ENCODE results near the gene TMEM69. TPM values are rescaled to one million over a fixed set of nuclear protein-coding genes. Genes with fewer than 3 reads are reported as not detected.
"Not testable (repeated sequence)": the region's sequence is repeated elsewhere in the genome, so short reads cannot be mapped to it uniquely, and the experiment has no call there.

TMEM69 gene
- 18.3 TPM for total RNA-seq

GRCh38 chr1:45687754-45688740 is at the start of gene TMEM69:
TSS of gene TMEM69 (plus strand) at chr1:45688181. CDS start at chr1:45691069, 2,888 bp downstream.
- peak; percentile 85 for DNase-seq (ENCODE audit: low spot score)

GRCh38 chr1:45640293-45640692 is 47.7 kb upstream of the TMEM69 start:
- DNase-seq (ENCODE audit: low spot score), result no peak

- DNase-seq (ENCODE audit: low spot score), result no peak
These were observed 44.7 kb upstream of the TMEM69 start for GRCh38 chr1:45643321-45643720.

GRCh38 chr1:45643978-45644377 is 44.0 kb upstream of the TMEM69 start:
- no peak for DNase-seq (ENCODE audit: low spot score)

GRCh38 chr1:45644661-45645060 is 43.3 kb upstream of the TMEM69 start:
- DNase-seq (ENCODE audit: low spot score), result no peak

GRCh38 chr1:45647248-45648021 is 40.5 kb upstream of the TMEM69 start:
- DNase-seq (ENCODE audit: low spot score), result peak; percentile 38

- DNase-seq (ENCODE audit: low spot score), result no peak
These were observed 33.3 kb upstream of the TMEM69 start for GRCh38 chr1:45654540-45655280.

- no peak for DNase-seq (ENCODE audit: low spot score)
These were observed 31.3 kb upstream of the TMEM69 start for GRCh38 chr1:45656573-45657226.

GRCh38 chr1:45658171-45658570 is 29.8 kb upstream of the TMEM69 start:
- DNase-seq (ENCODE audit: low spot score), result no peak

- no peak for DNase-seq (ENCODE audit: low spot score)
These were observed 28.8 kb upstream of the TMEM69 start for GRCh38 chr1:45659222-45659621.

GRCh38 chr1:45660336-45660735 is 27.6 kb upstream of the TMEM69 start:
- no peak for DNase-seq (ENCODE audit: low spot score)

- no peak for DNase-seq (ENCODE audit: low spot score)
These were observed 21.1 kb upstream of the TMEM69 start for GRCh38 chr1:45666836-45667235.

- DNase-seq (ENCODE audit: low spot score), result no peak
These were observed 20.5 kb upstream of the TMEM69 start for GRCh38 chr1:45667321-45668111.

- no peak for DNase-seq (ENCODE audit: low spot score)
These were observed 19.5 kb upstream of the TMEM69 start for GRCh38 chr1:45668526-45668925.

GRCh38 chr1:45669379-45669778 is 18.6 kb upstream of the TMEM69 start:
- no peak for DNase-seq (ENCODE audit: low spot score)

- DNase-seq (ENCODE audit: low spot score), result no peak
These were observed 17.9 kb upstream of the TMEM69 start for GRCh38 chr1:45669859-45670655.

- no peak for DNase-seq (ENCODE audit: low spot score)
These were observed 14.0 kb upstream of the TMEM69 start for GRCh38 chr1:45673956-45674355.

- no peak for DNase-seq (ENCODE audit: low spot score)
These were observed 13.5 kb upstream of the TMEM69 start for GRCh38 chr1:45674478-45674877.

GRCh38 chr1:45676553-45676952 is 11.4 kb upstream of the TMEM69 start:
- DNase-seq (ENCODE audit: low spot score), result not testable (repeated sequence)

GRCh38 chr1:45677751-45678245 is 10.2 kb upstream of the TMEM69 start:
- no peak for DNase-seq (ENCODE audit: low spot score)

Measured in mucosa of gallbladder (tissue), 1 donor.